T-cell (primary cell): ENCODE data around the gene DNAH11. TPM values are rescaled to one million over a fixed set of nuclear protein-coding genes. Genes with fewer than 3 reads are reported as not detected.
"Not testable (repeated sequence)": the region's sequence is repeated elsewhere in the genome, so short reads cannot be mapped to it uniquely, and the experiment has no call there.

Experiments
- ATAC-seq, 4 experiments: fragments of 200-7000 bp in 3 of 4; fragments of 150-1000 bp in 1 of 4; cut with Tn5 transposase; replicated peaks in 1 of 4; 1 replicate in 3 of 4; 2 replicates in 1 of 4; pipeline ENCODE4 v1.10.0; 2021; ENCODE audit warnings: moderate library complexity in 3 of 4, mild to moderate bottlenecking in 2 of 4, moderate number of reproducible peaks in 1 of 4
- CTCF ChIA-PET, 2 donors: fragments of 300-600 bp; sonication (Branson Sonifier 250); formaldehyde crosslinking; loops; one replicate each; lab custom pipeline; 2022; ENCODE audit warnings: antibody characterized with exemption in 2 of 2; lab: Charles Lee
- POLR2A ChIA-PET, 2 donors: fragments of 300-600 bp; sonication (Branson Sonifier 250); formaldehyde crosslinking; loops; one replicate each; lab custom pipeline; 2022; ENCODE audit warnings: antibody characterized with exemption in 2 of 2; lab: Charles Lee
- DNase-seq, 35 experiments: peaks; one replicate each; pipeline versions ENCODE4 v3.0.0 to v3.0.0-alpha.2; 2013 to 2023
- H3K27ac ChIP-seq: one replicate; pipeline ENCODE4 v1.5.1; 2013; ENCODE audit warnings: low read length
- H3K27me3 ChIP-seq, 2 experiments: replicated peaks in 1 of 2; 1 replicate in 1 of 2; 2 replicates in 1 of 2; pipeline versions ENCODE4 v1.6.1 to v1.7.0; 2013; ENCODE audit warnings: low read length in 1 of 2, mixed read lengths in 1 of 2; ENCODE audit not compliant: control insufficient read depth in 2 of 2, insufficient read depth in 2 of 2; ENCODE audit errors: extremely low read depth in 1 of 2
- H3K36me3 ChIP-seq, 2 donors: 1 replicate in 1 of 2; 2 replicates in 1 of 2; pipeline versions ENCODE4 v1.6.1 to v1.7.0; 2013; ENCODE audit warnings: low read length in 1 of 2; ENCODE audit not compliant: control insufficient read depth in 2 of 2, insufficient read depth in 1 of 2; ENCODE audit errors: extremely low read depth in 1 of 2
- H3K4me1 ChIP-seq, 2 experiments: 1 replicate in 1 of 2; 2 replicates in 1 of 2; pipeline versions ENCODE4 v1.6.1 to v1.7.0; 2013; ENCODE audit warnings: low read length in 2 of 2, mixed read lengths in 1 of 2; ENCODE audit not compliant: insufficient read depth in 2 of 2, control insufficient read depth in 1 of 2; ENCODE audit errors: extremely low read depth in 1 of 2
- H3K4me3 ChIP-seq, 2 donors: 1 replicate in 1 of 2; 2 replicates in 1 of 2; pipeline versions ENCODE4 v1.5.1 to v1.7.0; 2013; ENCODE audit warnings: mild to moderate bottlenecking in 2 of 2, low read length in 1 of 2, moderate library complexity in 1 of 2; ENCODE audit not compliant: control insufficient read depth in 1 of 2; ENCODE audit errors: extremely low read depth in 1 of 2
- H3K9me3 ChIP-seq: 2 replicates; pipeline ENCODE4 v1.7.0; 2013
- H3K27ac Mint-ChIP-seq, 2 donors: one replicate each; pipeline ENCODE4 v1.8.0; 2020 to 2021; ENCODE audit warnings: mild to moderate bottlenecking in 2 of 2, mixed read lengths in 2 of 2
- H3K27me3 Mint-ChIP-seq, 2 donors: one replicate each; pipeline ENCODE4 v1.8.0; 2021 to 2022; ENCODE audit warnings: mixed read lengths in 2 of 2
- H3K36me3 Mint-ChIP-seq: one replicate; pipeline ENCODE4 v1.8.0; 2021; ENCODE audit warnings: mixed read lengths
- H3K4me1 Mint-ChIP-seq, 3 donors: one replicate each; pipeline ENCODE4 v1.8.0; 2020 to 2022; ENCODE audit warnings: mixed read lengths in 3 of 3, mild to moderate bottlenecking in 1 of 3
- H3K4me3 Mint-ChIP-seq, 3 donors: one replicate each; pipeline ENCODE4 v1.8.0; 2020 to 2022; ENCODE audit warnings: mild to moderate bottlenecking in 3 of 3, mixed read lengths in 3 of 3, moderate library complexity in 3 of 3
- H3K9me3 Mint-ChIP-seq, 3 donors: one replicate each; pipeline ENCODE4 v1.8.0; 2020 to 2022; ENCODE audit warnings: mixed read lengths in 3 of 3
- whole genome bisulfite sequencing: methylation state at CpG from one replicate; pipeline ENCODE4 v1.1.5; 2013; ENCODE audit warnings: missing lambda C conversion rate; ENCODE audit not compliant: insufficient coverage; 5-methylcytosine and 5-hydroxymethylcytosine counted together
- total RNA-seq, 35 experiments: library from RNA in 6 of 35; stranded (reverse) in 6 of 35; fragments of 120-200 nt in 1 of 35; gene quantifications; one replicate each; pipeline versions ENCODE4 v1.2.1 to v1.2.4 and lab custom pipeline; 2013 to 2026

DNAH11 gene
- total RNA-seq, 5 donors from 2014 or later (not counting 1 experiment from before 2014, with no cell fraction given), result 0.06 to 0.83 (median 0.35) TPM

- WGBS, result no CpG with 5 or more reads among the region's 1 CpG
- Histone ChIP-seq H3K4me1 (peaks cover 0 to 2% of the 10 kb centered on the region in 2 experiments), H3K27ac (no peak overlapping the region), H3K36me3 (no peaks in the 10 kb centered on the region), H3K4me3 (no peak overlapping the region), H3K27me3 (no peaks in the 10 kb centered on the region), H3K9me3 (no peaks in the 10 kb centered on the region)
- Mint-ChIP-seq H3K27ac (no peak overlapping the region), H3K36me3 (no peaks in the 10 kb centered on the region), H3K27me3 (no peaks in the 10 kb centered on the region), H3K4me3 (no peak overlapping the region), H3K9me3 (no peaks in the 10 kb centered on the region), H3K4me1 (no peaks in the 10 kb centered on the region)
- ChIA-PET CTCF (no interaction called here), POLR2A (no interaction called here)
- DNase-seq, result no peak
- no peak for ATAC-seq
Measured at GRCh38 chr7:21844742-21845141, 301.9 kb downstream of the DNAH11 start.

- Mint-ChIP-seq H3K27me3 (no peaks in the 10 kb centered on the region), H3K4me1 (peaks cover 28 to 31% (median 30%) of the 10 kb centered on the region in 3 donors), H3K36me3 (no peaks in the 10 kb centered on the region), H3K9me3 (no peaks in the 10 kb centered on the region), H3K27ac (peak overlapping the region; percentile 94 to 98), H3K4me3 (peak overlapping the region in 1 of 3 donors; percentile 59)
- ATAC-seq (no peak), DNase-seq (no peak)
- WGBS, result 100% methylated on average over 1 of the region's 5 CpGs
- H3K27me3 ChIP-seq, result no peaks in the 10 kb centered on the region
- peak overlapping the region; percentile 56 for H3K27ac ChIP-seq
- POLR2A ChIA-PET, result no interaction called here
- CTCF ChIA-PET, result no interaction called here
- no peak overlapping the region for H3K4me3 ChIP-seq
- peaks cover 7 to 26% of the 10 kb centered on the region in 2 experiments for H3K4me1 ChIP-seq
- H3K9me3 ChIP-seq, result no peaks in the 10 kb centered on the region
- H3K36me3 ChIP-seq, result no peaks in the 10 kb centered on the region
Measured at GRCh38 chr7:21850531-21851285, 307.9 kb downstream of the DNAH11 start.

GRCh38 chr7:21851559-21851967 lies 308.7 kb downstream of the DNAH11 start:
- Histone ChIP-seq H3K4me3 (peak overlapping the region in 1 of 2 donors; percentile 23), H3K4me1 (peaks cover 7 to 26% of the 10 kb centered on the region in 2 experiments), H3K27me3 (no peaks in the 10 kb centered on the region), H3K36me3 (no peaks in the 10 kb centered on the region), H3K9me3 (no peaks in the 10 kb centered on the region), H3K27ac (peak overlapping the region; percentile 56)
- Mint-ChIP-seq H3K36me3 (no peaks in the 10 kb centered on the region), H3K27ac (peak overlapping the region; percentile 94 to 98), H3K9me3 (no peaks in the 10 kb centered on the region), H3K4me3 (peak overlapping the region; percentile 59 to 75 (median 72)), H3K27me3 (peaks cover 0 to 2% of the 10 kb centered on the region in 2 donors), H3K4me1 (peaks cover 28 to 31% (median 30%) of the 10 kb centered on the region in 3 donors)
- POLR2A ChIA-PET, result no interaction called here
- DNase-seq, result peak in 2 of 35 experiments; percentile 2 to 25
- CTCF ChIA-PET, result interaction anchor here in 1 of 2 donors (0.7 kb wide), 1 partner anchor 10 kb away, joined by 3 read pairs; no protein-coding TSS in a partner anchor
- 25% methylated on average over 4 of the region's 6 CpGs for WGBS
- ATAC-seq, result peak; percentile 69 to 86 (median 78)

- not testable (repeated sequence) for H3K36me3 Mint-ChIP-seq, H3K27ac ChIP-seq, DNase-seq, H3K9me3 Mint-ChIP-seq, H3K4me1 Mint-ChIP-seq, H3K4me3 ChIP-seq, H3K27me3 Mint-ChIP-seq, H3K27me3 ChIP-seq, H3K9me3 ChIP-seq, H3K4me1 ChIP-seq, H3K27ac Mint-ChIP-seq, H3K36me3 ChIP-seq, H3K4me3 Mint-ChIP-seq, ATAC-seq
- 90% methylated on average over 4 of the region's 7 CpGs for WGBS
- ChIA-PET CTCF (interaction anchor here in 1 of 2 donors (0.6 kb wide), 1 partner anchor 615 kb away, joined by 3 read pairs; no protein-coding TSS in a partner anchor), POLR2A (interaction anchor here in 1 of 2 donors (0.6 kb wide), 1 partner anchor 649 kb away, joined by 3 read pairs; no protein-coding TSS in a partner anchor)
Measured at GRCh38 chr7:21865631-21866204, 322.9 kb downstream of the DNAH11 start.

DNA sequence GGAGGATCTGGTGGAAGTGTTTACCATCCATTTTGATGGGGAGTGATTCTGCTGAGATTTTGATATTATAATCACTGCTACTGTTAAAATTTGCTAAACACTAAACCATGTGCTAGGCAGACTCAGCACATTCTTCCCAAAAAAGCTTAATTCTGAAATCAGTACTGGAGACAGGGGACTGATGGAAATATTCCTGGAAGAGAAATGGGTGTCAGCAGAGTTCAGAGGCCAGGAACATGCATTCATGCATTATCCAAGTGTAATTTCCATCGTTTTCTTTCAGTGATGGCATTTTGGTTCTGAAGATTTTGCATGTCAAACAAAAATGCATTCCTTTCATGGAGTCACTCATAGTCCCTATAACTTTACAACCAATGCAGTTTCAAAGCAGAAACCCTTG lies 323.9 kb downstream of the DNAH11 start:
- H3K27ac Mint-ChIP-seq, result no peak overlapping the region
- Histone ChIP-seq H3K4me1 (no peaks in the 10 kb centered on the region), H3K4me3 (no peak overlapping the region), H3K27me3 (peaks cover 0 to 3% of the 10 kb centered on the region in 2 experiments), H3K9me3 (no peaks in the 10 kb centered on the region), H3K27ac (no peak overlapping the region), H3K36me3 (no peaks in the 10 kb centered on the region)
- H3K36me3 Mint-ChIP-seq, result no peaks in the 10 kb centered on the region
- no peaks in the 10 kb centered on the region for H3K4me1 Mint-ChIP-seq
- H3K9me3 Mint-ChIP-seq, result no peaks in the 10 kb centered on the region
- ATAC-seq (no peak), DNase-seq (no peak)
- POLR2A ChIA-PET, result no interaction called here
- no peaks in the 10 kb centered on the region for H3K27me3 Mint-ChIP-seq
- no peak overlapping the region for H3K4me3 Mint-ChIP-seq
- CTCF ChIA-PET, result interaction anchor here in 1 of 2 donors (0.8 kb wide), 1 partner anchor 176 kb away, joined by 3 read pairs; no protein-coding TSS in a partner anchor
- 60% methylated on average over 1 of the region's 1 CpG for WGBS

GRCh38 chr7:21867226-21867625 lies 324.4 kb downstream of the DNAH11 start:
- no peaks in the 10 kb centered on the region for H3K9me3 Mint-ChIP-seq
- ATAC-seq (no peak), DNase-seq (no peak)
- Histone ChIP-seq H3K4me3 (no peak overlapping the region), H3K36me3 (no peaks in the 10 kb centered on the region), H3K27me3 (peaks cover 0 to 3% of the 10 kb centered on the region in 2 experiments), H3K9me3 (no peaks in the 10 kb centered on the region), H3K4me1 (no peaks in the 10 kb centered on the region), H3K27ac (no peak overlapping the region)
- no peaks in the 10 kb centered on the region for H3K27me3 Mint-ChIP-seq
- ChIA-PET CTCF (no interaction called here), POLR2A (no interaction called here)
- no peaks in the 10 kb centered on the region for H3K36me3 Mint-ChIP-seq
- H3K4me1 Mint-ChIP-seq, result no peaks in the 10 kb centered on the region
- H3K27ac Mint-ChIP-seq, result no peak overlapping the region
- H3K4me3 Mint-ChIP-seq, result no peak overlapping the region
